ENCODE results near the gene MBD5. TPM values are rescaled to one million over a fixed set of nuclear protein-coding genes. Genes with fewer than 3 reads are reported as not detected.
"Not testable (repeated sequence)": the region's sequence is repeated elsewhere in the genome, so short reads cannot be mapped to it uniquely, and the experiment has no call there.

The MBD5 gene
- total RNA-seq, 1 donor from 2014 or later, result 28.0 TPM

DNA sequence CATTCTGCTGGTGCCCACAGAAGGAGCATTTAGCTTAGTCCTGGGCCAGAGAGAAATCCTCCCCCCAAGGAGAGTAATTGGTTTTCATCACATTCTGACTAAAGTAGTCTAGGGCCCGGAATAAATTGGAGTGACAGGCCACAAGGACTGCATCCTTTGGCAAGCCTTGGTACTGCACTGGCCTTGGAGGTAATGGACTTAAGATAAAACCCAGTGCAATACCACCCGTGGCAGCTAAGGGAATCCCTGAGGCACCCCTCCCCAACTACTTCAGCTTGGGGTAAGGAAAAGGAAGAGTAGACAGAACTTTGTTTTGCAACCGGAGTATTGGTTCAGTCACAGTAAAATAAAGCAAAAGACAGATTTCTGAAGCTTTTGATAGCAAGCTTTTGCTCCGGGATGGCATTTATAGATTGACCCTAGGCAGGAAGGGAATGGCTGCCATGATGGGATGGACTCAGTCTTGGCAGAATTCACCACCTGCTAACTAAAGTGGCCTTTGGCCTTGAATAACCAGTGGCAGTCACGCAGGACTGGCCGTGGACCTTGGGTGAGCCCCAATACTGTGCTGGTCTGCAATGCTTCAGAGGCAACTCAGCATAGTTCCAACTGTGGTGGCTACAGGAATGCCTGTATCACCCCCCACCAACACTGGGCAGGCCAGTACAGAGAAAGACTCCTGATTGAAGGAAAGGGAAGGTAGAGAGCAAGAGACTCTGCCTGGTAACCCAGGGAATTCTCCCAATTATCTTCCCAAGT lies 14.5 kb upstream of the MBD5 start:
- DNase-seq (ENCODE audit: low spot score), result no peak
- H3K27ac Mint-ChIP-seq, result no peak overlapping the region
- intact Hi-C loops (cut with micrococcal nuclease), result no loop called here
- no peak overlapping the region for H3K4me3 Mint-ChIP-seq (ENCODE audit: low read depth)
- peaks cover 54% of the 10 kb centered on the region for H3K9me3 Mint-ChIP-seq
- peaks cover 52% of the 10 kb centered on the region for H3K36me3 Mint-ChIP-seq (ENCODE audit: low read depth)
- peaks cover 3% of the 10 kb centered on the region for H3K4me1 Mint-ChIP-seq (ENCODE audit: low read depth)
- no peaks in the 10 kb centered on the region for H3K27me3 Mint-ChIP-seq (ENCODE audit: low read depth)

DNA sequence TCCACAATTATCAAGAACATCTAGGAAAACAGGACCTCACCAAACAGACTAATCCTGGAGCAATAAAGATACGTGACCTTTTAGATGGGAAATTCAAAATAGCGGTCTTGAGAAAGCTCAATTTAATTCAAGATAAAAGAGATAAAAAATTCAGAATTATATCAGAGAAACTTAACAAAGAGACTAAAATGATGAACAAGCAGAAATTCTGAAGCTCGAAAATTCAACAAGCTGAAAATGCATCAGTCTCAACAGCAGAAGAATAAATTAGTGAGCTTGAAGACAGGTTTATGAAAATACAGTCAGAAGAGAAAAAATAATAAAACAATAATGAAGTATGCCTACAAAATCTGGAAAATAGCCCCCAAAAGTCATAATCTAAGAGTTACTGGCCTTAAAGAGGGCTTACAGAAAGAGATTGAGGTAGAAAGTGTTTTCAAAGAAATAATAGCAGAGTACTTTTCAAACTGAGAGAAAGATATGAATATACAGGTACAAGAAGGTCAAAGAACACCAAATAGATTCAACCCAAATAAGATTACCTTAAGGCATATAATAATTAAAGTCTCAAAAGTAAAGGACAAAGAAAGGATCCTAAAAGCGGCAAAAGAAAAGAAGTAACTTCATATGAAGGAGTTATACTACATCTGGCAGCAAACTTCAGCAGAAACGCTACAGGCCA lies 13.5 kb upstream of the MBD5 start:
- no peak for DNase-seq (ENCODE audit: low spot score)
- H3K9me3 Mint-ChIP-seq, result peaks cover 44% of the 10 kb centered on the region
- intact Hi-C loops (cut with micrococcal nuclease), result no loop called here
- H3K36me3 Mint-ChIP-seq (ENCODE audit: low read depth), result peaks cover 44% of the 10 kb centered on the region
- H3K4me3 Mint-ChIP-seq (ENCODE audit: low read depth), result no peak overlapping the region
- no peak overlapping the region for H3K27ac Mint-ChIP-seq
- peaks cover 3% of the 10 kb centered on the region for H3K4me1 Mint-ChIP-seq (ENCODE audit: low read depth)
- no peaks in the 10 kb centered on the region for H3K27me3 Mint-ChIP-seq (ENCODE audit: low read depth)

DNA sequence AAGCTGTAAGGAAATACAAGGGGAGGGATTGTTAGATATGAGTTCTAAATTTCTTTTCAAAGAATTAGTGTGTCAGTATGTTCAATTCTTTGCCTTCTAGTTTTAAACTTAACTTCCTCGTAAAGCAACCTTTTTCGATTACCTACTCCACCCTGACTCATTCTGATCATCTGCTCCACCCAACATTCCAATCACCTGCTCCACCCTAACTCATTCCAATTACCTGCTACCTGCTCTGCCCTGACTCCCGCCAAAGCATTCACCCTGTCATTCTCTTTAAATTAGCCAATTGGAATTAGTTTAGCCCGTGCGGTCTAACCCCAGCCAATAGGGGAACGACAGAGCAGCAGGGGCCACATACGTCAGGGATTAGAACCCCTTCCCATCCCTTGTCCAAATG lies 12.5 kb upstream of the MBD5 start:
- H3K27ac Mint-ChIP-seq; DNase-seq (ENCODE audit: low spot score); H3K4me1 Mint-ChIP-seq (ENCODE audit: low read depth); intact Hi-C loops (cut with micrococcal nuclease); H3K4me3 Mint-ChIP-seq (ENCODE audit: low read depth); H3K27me3 Mint-ChIP-seq (ENCODE audit: low read depth): not testable (repeated sequence)
- Mint-ChIP-seq H3K36me3 (ENCODE audit: low read depth) (peaks cover 37% of the 10 kb centered on the region), H3K9me3 (peaks cover 34% of the 10 kb centered on the region)

DNA sequence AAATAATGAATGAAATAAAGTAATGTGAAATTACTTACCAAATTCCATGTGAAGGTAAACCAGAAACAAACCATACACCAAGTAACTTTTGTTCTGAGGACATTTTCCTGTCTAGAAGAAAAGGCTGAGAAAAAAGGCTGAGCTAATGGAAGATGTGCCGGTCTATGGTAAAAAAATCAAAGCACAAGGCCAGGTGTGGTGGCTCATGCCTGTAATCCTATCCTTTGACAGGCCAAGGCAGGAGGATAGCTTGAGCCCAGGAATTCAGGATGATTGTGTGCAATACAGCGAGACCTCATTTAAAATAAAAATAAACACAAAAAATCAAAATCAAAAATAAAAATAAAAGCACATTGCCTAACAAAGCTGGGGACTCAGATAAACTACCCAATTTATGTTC lies 7.0 kb upstream of the MBD5 start:
- intact Hi-C loops (cut with micrococcal nuclease), result no loop called here
- DNase-seq (ENCODE audit: low spot score), result no peak
- no peak overlapping the region for H3K27ac Mint-ChIP-seq
- H3K36me3 Mint-ChIP-seq (ENCODE audit: low read depth), result peaks cover 9% of the 10 kb centered on the region
- H3K4me3 Mint-ChIP-seq (ENCODE audit: low read depth), result no peak overlapping the region
- H3K27me3 Mint-ChIP-seq (ENCODE audit: low read depth), result no peaks in the 10 kb centered on the region
- H3K9me3 Mint-ChIP-seq, result peaks cover 4% of the 10 kb centered on the region
- peaks cover 13% of the 10 kb centered on the region for H3K4me1 Mint-ChIP-seq (ENCODE audit: low read depth)

DNA sequence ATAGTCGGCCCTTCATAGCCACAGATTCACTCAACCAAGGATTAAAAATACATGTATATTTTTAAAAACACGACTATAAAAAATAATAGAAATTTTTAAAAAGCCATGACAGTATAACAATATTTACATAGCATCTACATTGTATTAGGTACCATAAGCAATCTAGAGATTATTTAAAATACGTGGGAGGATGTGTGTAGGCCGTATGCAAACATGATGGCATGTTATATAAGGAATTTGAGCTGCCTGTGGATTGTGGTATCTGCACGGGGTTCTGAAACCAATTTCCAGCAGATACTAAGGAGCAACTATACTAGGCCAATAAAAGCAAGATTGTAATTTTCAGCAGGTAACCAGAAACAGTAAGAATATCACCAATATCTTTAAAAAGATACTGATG lies 6.3 kb upstream of the MBD5 start:
- Mint-ChIP-seq H3K9me3 (peaks cover 2% of the 10 kb centered on the region), H3K36me3 (ENCODE audit: low read depth) (peaks cover 9% of the 10 kb centered on the region), H3K27ac (no peak overlapping the region), H3K4me3 (ENCODE audit: low read depth) (no peak overlapping the region), H3K27me3 (ENCODE audit: low read depth) (no peaks in the 10 kb centered on the region), H3K4me1 (ENCODE audit: low read depth) (peaks cover 19% of the 10 kb centered on the region)
- no peak for DNase-seq (ENCODE audit: low spot score)
- intact Hi-C loops (cut with micrococcal nuclease), result no loop called here

DNA sequence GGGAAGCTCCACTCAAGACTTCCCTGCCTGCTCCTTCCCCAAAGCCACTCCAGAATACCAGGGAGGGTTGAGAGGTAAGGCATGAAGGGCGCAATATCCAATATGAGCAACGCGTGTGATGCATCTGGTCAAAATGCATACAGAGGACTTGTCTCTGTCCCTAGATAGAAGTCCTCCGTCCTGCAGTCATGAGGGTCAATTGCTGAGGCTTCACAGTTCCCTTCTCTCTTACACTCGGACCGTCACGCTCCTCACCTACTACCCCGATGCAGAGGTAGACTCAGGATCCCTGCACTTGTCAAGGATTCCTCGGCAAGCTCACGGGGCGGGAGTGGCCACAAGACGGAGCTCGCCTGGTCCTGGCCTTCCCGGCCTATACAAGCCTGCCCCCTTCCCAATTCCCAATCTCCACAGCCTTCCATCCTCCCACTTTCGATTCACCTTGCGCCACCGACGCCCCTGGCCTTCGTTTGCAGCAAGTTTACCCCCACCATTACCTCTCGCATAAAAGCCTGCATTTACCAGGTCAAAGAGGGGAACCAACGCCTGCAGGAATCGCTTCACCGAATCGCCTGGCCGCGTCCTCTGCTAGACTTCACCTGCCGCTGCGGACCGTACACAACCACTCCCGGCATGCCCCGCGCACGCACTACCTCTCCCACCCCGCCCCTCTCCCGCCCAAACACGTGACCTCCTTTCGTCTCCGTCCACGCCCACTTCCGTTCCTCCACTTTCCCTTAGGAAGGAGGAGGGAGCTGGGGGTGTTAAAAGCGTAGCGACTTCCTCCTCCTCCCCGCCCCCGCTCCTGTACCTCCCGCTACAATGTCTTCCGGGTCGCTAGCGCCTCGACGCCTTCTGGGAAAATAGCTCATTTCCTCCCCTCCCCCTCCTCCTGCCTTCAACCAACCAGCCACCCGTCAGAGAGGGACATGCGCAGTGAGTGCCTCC lies 506 bp upstream of the MBD5 start, which contains the start of gene ORC4:
Gene ORC4 (minus strand): TSS at position 627 of the 948 bp plus-strand sequence. CDS start 44,779 bp downstream, outside the sequence.
- H3K4me3 Mint-ChIP-seq (ENCODE audit: low read depth), result peak within 1 kb of the TSS; percentile 100

DNA sequence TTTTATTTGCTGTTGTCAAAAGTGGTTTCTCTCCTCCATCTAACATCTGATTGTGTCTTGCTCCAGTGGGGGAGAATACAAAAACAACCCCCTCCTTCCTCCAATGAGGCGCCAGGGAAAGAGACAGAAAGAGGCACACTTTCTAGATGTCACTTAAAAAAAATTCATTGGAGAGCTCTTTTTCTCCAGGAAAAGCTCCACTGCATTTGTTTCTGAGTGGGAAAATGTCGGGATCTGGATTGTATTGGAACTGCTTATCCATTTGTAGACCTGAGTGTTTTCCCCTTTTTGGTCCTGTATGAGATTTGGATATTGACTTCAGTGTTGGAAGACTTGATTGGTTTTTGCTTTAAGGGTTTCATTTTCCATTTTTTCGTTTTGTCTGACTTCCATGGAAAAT lies 995 bp downstream of the MBD5 start:
- Mint-ChIP-seq H3K27ac (peak overlapping the region; percentile 93), H3K4me3 (ENCODE audit: low read depth) (peak overlapping the region; percentile 100), H3K9me3 (no peaks in the 10 kb centered on the region), H3K36me3 (ENCODE audit: low read depth) (no peaks in the 10 kb centered on the region), H3K4me1 (ENCODE audit: low read depth) (peaks cover 50% of the 10 kb centered on the region), H3K27me3 (ENCODE audit: low read depth) (no peaks in the 10 kb centered on the region)
- no peak for DNase-seq (ENCODE audit: low spot score)
- intact Hi-C loops (cut with micrococcal nuclease), result loop anchor here (2.0 to 10.0 kb wide), 6 partner anchors 180 to 1565 kb away; partner anchors contain the start of gene MMADHC

More for the DNA sequence above, 506 bp upstream of the MBD5 start, which contains the start of gene ORC4:
- DNase-seq (ENCODE audit: low spot score), result peak; percentile 94
- no peaks in the 10 kb centered on the region for H3K36me3 Mint-ChIP-seq (ENCODE audit: low read depth)
- peaks cover 44% of the 10 kb centered on the region for H3K4me1 Mint-ChIP-seq (ENCODE audit: low read depth)
- intact Hi-C loops (cut with micrococcal nuclease), result loop anchor here (1.0 to 10.0 kb wide), 9 partner anchors 178 to 1566 kb away; partner anchors contain the start of genes KIF5C and MMADHC
- no peaks in the 10 kb centered on the region for H3K9me3 Mint-ChIP-seq
- no peaks in the 10 kb centered on the region for H3K27me3 Mint-ChIP-seq (ENCODE audit: low read depth)
- H3K27ac Mint-ChIP-seq, result peak within 1 kb of the TSS; percentile 93

DNA sequence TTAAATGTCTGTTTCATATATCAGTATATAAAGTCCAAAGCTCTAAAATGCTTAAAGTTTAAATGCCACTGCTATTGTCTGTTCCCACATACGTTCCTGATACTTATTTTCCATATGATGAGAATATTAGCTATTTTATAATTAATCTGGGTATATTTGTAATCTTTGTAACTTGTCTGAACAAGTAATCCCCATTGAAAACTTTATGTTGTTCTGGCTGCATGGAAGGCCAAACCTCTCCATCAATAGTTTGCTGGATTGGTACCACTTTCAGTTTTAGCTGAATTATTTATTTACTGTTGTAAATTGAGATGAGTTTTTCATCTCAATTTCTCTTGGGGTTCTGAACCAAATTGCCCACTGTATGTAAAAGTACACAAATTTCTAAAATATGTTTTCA lies 1.5 kb downstream of the MBD5 start:
- H3K4me1 Mint-ChIP-seq (ENCODE audit: low read depth), result peaks cover 50% of the 10 kb centered on the region
- H3K4me3 Mint-ChIP-seq (ENCODE audit: low read depth), result peak overlapping the region; percentile 100
- H3K27me3 Mint-ChIP-seq (ENCODE audit: low read depth), result no peaks in the 10 kb centered on the region
- intact Hi-C loops (cut with micrococcal nuclease), result loop anchor here (5.0 to 10.0 kb wide), 4 partner anchors 180 to 1045 kb away; no protein-coding TSS in a partner anchor
- peak overlapping the region; percentile 93 for H3K27ac Mint-ChIP-seq
- no peaks in the 10 kb centered on the region for H3K9me3 Mint-ChIP-seq
- no peak for DNase-seq (ENCODE audit: low spot score)
- H3K36me3 Mint-ChIP-seq (ENCODE audit: low read depth), result no peaks in the 10 kb centered on the region

DNA sequence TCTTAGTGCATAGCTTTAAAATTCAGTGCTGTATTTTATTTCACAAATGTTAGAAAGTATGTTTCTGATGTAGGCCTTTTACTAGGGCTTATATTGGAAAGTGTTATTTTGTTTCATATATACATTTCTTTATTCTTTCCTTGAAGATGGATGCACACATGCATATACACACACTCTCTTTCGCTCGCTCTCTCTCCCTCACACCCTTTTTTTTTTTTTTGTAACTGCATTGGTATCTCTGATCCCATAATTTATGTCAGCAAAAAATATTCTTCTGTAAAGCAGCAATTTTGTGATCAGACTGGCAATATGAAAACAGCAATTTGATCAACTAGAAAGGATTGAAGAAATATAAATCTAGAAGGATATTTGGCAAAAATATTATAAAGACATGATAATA lies 2.0 kb downstream of the MBD5 start:
- Mint-ChIP-seq H3K36me3 (ENCODE audit: low read depth) (no peaks in the 10 kb centered on the region), H3K4me1 (ENCODE audit: low read depth) (peaks cover 49% of the 10 kb centered on the region), H3K9me3 (no peaks in the 10 kb centered on the region), H3K27me3 (ENCODE audit: low read depth) (no peaks in the 10 kb centered on the region), H3K4me3 (ENCODE audit: low read depth) (peak overlapping the region; percentile 100), H3K27ac (peak overlapping the region; percentile 83)
- intact Hi-C loops (cut with micrococcal nuclease), result loop anchor here (5.0 to 10.0 kb wide), 4 partner anchors 181 to 1044 kb away; no protein-coding TSS in a partner anchor
- no peak for DNase-seq (ENCODE audit: low spot score)

DNA sequence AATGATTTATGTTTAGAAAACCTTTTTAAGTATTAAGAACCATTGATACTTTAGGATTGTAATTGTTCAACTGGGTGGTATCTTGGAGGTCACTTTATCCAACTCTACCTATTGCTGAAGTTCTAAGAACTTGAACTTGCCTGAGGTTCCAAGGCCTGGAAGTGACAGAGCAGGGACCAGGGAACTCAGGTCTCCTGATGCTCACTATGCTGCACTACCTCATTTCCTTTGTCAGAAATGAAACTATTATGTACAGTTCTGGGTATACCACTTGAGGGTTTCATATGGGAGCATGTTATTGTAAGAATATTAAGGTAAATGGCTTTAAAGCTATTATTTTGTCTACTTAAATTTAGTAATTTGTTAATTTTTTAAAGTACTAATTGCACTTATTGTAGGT lies 3.0 kb downstream of the MBD5 start:
- H3K9me3 Mint-ChIP-seq, result no peaks in the 10 kb centered on the region
- DNase-seq (ENCODE audit: low spot score), result no peak
- peak overlapping the region; percentile 47 for H3K4me3 Mint-ChIP-seq (ENCODE audit: low read depth)
- peak overlapping the region; percentile 84 for H3K27ac Mint-ChIP-seq
- intact Hi-C loops (cut with micrococcal nuclease), result loop anchor here (5.0 to 10.0 kb wide), 4 partner anchors 182 to 1043 kb away; no protein-coding TSS in a partner anchor
- no peaks in the 10 kb centered on the region for H3K27me3 Mint-ChIP-seq (ENCODE audit: low read depth)
- no peaks in the 10 kb centered on the region for H3K36me3 Mint-ChIP-seq (ENCODE audit: low read depth)
- peaks cover 41% of the 10 kb centered on the region for H3K4me1 Mint-ChIP-seq (ENCODE audit: low read depth)

DNA sequence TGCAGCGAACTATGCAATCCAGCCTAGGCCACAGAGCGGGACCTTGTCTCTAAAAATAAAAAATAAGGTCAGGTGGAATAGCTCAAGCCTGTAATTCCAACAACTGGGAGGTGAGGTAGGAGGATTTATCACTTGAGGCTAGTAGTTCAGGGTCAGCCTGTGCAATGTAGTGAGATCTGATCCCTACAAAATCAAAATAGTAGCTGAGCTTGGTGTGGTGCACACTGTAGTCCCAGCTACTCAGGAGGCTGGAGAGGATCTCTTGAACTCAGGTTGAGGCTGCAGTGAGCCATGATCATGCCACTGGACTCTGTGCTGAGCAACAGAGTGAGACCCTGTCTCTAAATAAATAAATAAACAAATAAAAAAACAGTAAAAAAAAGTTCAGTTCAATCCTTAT lies 5.7 kb downstream of the MBD5 start:
- Mint-ChIP-seq H3K9me3 (no peaks in the 10 kb centered on the region), H3K27me3 (ENCODE audit: low read depth) (no peaks in the 10 kb centered on the region), H3K4me1 (ENCODE audit: low read depth) (peaks cover 30% of the 10 kb centered on the region), H3K27ac (no peak overlapping the region), H3K36me3 (ENCODE audit: low read depth) (no peaks in the 10 kb centered on the region), H3K4me3 (ENCODE audit: low read depth) (no peak overlapping the region)
- no peak for DNase-seq (ENCODE audit: low spot score)
- intact Hi-C loops (cut with micrococcal nuclease), result loop anchor here (10.0 kb wide), 1 partner anchor 732 kb away; no protein-coding TSS in a partner anchor

DNA sequence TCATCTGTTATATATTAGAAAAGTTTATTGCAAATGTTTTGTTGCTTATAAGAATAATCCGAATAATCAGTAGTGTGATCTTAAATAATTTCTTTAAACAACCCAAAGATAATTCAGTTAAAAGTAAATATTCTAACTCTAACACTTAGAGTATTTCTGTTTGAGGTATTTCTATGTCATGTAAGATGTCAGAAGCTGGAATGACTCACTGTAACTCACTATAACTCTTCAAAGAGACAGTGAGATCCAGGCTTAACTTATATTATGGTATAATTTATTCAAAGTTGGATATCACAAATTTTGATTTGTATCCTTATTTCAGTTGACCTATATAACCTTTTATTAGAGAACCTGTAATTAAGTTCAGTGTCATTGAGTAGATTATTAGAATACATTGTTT lies 6.9 kb downstream of the MBD5 start:
- Mint-ChIP-seq H3K36me3 (ENCODE audit: low read depth) (no peaks in the 10 kb centered on the region), H3K27ac (no peak overlapping the region), H3K4me1 (ENCODE audit: low read depth) (peaks cover 25% of the 10 kb centered on the region), H3K9me3 (no peaks in the 10 kb centered on the region), H3K27me3 (ENCODE audit: low read depth) (no peaks in the 10 kb centered on the region), H3K4me3 (ENCODE audit: low read depth) (no peak overlapping the region)
- DNase-seq (ENCODE audit: low spot score), result no peak
- intact Hi-C loops (cut with micrococcal nuclease), result loop anchor here (10.0 kb wide), 1 partner anchor 733 kb away; no protein-coding TSS in a partner anchor

Data from activated T-helper 2 cell treated with anti-CD3 and anti-CD28 coated beads, Interferon-gamma antibody, Interleukin-2, Interleukin-4, amounts not matched to agents 10 μg/mL and 5 μg/mL and 100 μg/mL, durations not matched to agents 14 hours and 24 hours and 36 hours (primary cell).